ENCODE data around the gene SSR1. TPM values are rescaled to one million over a fixed set of nuclear protein-coding genes. Genes with fewer than 3 reads are reported as not detected.

SSR1 gene
- total and polyA plus RNA-seq, 2 of the 13 experiments (the other 11 are each of a cell fraction or from before 2014, with no cell fraction given): 203 to 243 TPM

DNA sequence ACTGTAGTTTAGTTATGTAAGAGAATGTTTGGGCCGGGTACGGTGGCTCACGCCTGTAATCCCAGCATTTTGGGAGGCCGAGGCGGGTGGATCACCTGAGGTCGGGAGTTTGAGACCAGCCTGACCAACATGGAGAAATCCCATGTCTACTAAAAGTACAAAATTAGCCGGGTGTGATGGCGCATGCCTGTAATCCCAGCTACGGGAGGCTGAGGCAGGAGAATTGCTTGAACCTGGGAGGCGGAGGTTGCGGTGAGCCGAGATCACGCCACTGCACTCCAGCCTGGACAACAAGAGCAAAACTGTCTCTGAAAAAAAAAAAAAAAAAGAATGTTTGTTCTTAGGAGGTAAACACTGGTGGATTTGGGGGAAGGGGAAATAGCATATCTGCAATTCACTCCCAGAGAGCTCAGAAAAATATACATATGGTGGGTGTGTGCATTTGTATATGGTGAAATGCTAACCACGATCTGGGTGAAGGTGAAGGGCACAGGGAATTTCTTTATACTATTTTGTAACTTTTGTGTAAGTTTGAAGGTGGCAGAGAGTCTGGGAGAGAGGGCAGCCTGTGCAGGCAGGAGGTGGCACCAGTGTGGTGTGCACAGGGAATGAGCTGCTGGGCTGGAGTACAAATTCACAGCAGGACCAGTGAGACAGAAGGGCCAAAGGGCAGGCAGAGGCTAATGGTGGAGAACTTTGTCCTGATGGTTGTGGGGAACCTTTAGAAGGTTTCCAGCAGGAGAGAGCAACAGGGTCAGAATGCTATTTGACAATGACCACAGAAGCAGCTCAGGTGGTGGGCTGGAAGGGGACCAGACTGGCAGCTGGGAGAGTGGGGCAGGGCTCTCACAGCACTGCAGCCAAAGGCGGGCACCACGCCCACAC is 42.4 kb downstream of the SSR1 start (continued):
- TF ChIP-seq ZNF687 (CRISPR knock-in tag; IDR thresholded peaks at IDR 0.05) (peak; percentile 88), CBX5 (CRISPR knock-in tag; IDR thresholded peaks at IDR 0.05; ENCODE audit: borderline replicate concordance) (peak; percentile 43; the same call in 1 of the 2 replicates), YEATS4 (CRISPR knock-in tag; IDR thresholded peaks at IDR 0.05; ENCODE audit: borderline replicate concordance) (peak; percentile 51; the same call in 1 of the 2 replicates), PAWR (CRISPR knock-in tag; IDR thresholded peaks at IDR 0.05; ENCODE audit: borderline replicate concordance) (no peak), PPARG (CRISPR knock-in tag; conservative IDR thresholded peaks at IDR 0.05) (peak; percentile 78), REL (CRISPR knock-in tag; conservative IDR thresholded peaks at IDR 0.05) (no peak), FOXP4 (CRISPR knock-in tag; IDR thresholded peaks at IDR 0.05) (peak; percentile 65)
- TF ChIP-seq, protein P1, sequence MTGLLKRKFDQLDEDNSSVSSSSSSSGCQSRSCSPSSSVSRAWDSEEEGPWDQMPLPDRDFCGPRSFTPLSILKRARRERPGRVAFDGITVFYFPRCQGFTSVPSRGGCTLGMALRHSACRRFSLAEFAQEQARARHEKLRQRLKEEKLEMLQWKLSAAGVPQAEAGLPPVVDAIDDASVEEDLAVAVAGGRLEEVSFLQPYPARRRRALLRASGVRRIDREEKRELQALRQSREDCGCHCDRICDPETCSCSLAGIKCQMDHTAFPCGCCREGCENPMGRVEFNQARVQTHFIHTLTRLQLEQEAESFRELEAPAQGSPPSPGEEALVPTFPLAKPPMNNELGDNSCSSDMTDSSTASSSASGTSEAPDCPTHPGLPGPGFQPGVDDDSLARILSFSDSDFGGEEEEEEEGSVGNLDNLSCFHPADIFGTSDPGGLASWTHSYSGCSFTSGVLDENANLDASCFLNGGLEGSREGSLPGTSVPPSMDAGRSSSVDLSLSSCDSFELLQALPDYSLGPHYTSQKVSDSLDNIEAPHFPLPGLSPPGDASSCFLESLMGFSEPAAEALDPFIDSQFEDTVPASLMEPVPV (CRISPR knock-in tag; IDR thresholded peaks at IDR 0.05): 0 out of 2 replicates have a peak, but pooled peaks have one; percentile 44
- TF ChIP-seq, protein P2, sequence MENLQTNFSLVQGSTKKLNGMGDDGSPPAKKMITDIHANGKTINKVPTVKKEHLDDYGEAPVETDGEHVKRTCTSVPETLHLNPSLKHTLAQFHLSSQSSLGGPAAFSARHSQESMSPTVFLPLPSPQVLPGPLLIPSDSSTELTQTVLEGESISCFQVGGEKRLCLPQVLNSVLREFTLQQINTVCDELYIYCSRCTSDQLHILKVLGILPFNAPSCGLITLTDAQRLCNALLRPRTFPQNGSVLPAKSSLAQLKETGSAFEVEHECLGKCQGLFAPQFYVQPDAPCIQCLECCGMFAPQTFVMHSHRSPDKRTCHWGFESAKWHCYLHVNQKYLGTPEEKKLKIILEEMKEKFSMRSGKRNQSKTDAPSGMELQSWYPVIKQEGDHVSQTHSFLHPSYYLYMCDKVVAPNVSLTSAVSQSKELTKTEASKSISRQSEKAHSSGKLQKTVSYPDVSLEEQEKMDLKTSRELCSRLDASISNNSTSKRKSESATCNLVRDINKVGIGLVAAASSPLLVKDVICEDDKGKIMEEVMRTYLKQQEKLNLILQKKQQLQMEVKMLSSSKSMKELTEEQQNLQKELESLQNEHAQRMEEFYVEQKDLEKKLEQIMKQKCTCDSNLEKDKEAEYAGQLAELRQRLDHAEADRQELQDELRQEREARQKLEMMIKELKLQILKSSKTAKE (CRISPR knock-in tag; IDR thresholded peaks at IDR 0.05; ENCODE audit: borderline replicate concordance): peak; percentile 39; the same call in 1 of the 2 replicates
- TF ChIP-seq, protein P3, sequence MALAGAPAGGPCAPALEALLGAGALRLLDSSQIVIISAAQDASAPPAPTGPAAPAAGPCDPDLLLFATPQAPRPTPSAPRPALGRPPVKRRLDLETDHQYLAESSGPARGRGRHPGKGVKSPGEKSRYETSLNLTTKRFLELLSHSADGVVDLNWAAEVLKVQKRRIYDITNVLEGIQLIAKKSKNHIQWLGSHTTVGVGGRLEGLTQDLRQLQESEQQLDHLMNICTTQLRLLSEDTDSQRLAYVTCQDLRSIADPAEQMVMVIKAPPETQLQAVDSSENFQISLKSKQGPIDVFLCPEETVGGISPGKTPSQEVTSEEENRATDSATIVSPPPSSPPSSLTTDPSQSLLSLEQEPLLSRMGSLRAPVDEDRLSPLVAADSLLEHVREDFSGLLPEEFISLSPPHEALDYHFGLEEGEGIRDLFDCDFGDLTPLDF (CRISPR knock-in tag; IDR thresholded peaks at IDR 0.05): no peak
